Liver (tissue), 3 donors: ENCODE measurements around the gene FARSA.

Experiments used
- GABPA ChIP-seq, 2 donors: IDR thresholded peaks in 1 of 2; conservative IDR thresholded peaks in 1 of 2; 2 replicates each; pipeline ENCODE4 v1.6.1; 2016; ENCODE audit warnings: antibody characterized with exemption in 2 of 2, mild to moderate bottlenecking in 1 of 2, moderate library complexity in 1 of 2
- JUND ChIP-seq, 2 donors: IDR thresholded peaks; 2 replicates each; pipeline ENCODE4 v1.6.1; 2016; ENCODE audit warnings: antibody characterized with exemption in 2 of 2
- MAX ChIP-seq: IDR thresholded peaks from 2 replicates; pipeline ENCODE4 v1.6.1; 2016; ENCODE audit warnings: antibody characterized with exemption
- REST ChIP-seq: IDR thresholded peaks from 2 replicates; pipeline ENCODE4 v1.6.1; 2016; ENCODE audit warnings: antibody characterized with exemption, mild to moderate bottlenecking
- TF ChIP-seq, protein P1 (sequence below): fragments of 150-350 bp; IDR thresholded peaks from 2 replicates; pipeline ENCODE4 v1.5.1; 2017; ENCODE audit warnings: improper control_type of control experiment, low read depth, low read length; ENCODE audit not compliant: missing input control
- donor health status: healthy.
- donor health status: healthy.

- TF ChIP-seq, protein P1, sequence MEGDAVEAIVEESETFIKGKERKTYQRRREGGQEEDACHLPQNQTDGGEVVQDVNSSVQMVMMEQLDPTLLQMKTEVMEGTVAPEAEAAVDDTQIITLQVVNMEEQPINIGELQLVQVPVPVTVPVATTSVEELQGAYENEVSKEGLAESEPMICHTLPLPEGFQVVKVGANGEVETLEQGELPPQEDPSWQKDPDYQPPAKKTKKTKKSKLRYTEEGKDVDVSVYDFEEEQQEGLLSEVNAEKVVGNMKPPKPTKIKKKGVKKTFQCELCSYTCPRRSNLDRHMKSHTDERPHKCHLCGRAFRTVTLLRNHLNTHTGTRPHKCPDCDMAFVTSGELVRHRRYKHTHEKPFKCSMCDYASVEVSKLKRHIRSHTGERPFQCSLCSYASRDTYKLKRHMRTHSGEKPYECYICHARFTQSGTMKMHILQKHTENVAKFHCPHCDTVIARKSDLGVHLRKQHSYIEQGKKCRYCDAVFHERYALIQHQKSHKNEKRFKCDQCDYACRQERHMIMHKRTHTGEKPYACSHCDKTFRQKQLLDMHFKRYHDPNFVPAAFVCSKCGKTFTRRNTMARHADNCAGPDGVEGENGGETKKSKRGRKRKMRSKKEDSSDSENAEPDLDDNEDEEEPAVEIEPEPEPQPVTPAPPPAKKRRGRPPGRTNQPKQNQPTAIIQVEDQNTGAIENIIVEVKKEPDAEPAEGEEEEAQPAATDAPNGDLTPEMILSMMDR, result no peak
- no peak for TF ChIP-seq JUND (IDR thresholded peaks at IDR 0.05)
- TF ChIP-seq GABPA (IDR thresholded peaks at IDR 0.05 in 1 of 2, conservative IDR thresholded peaks at IDR 0.05 in 1 of 2), result no peak
- TF ChIP-seq MAX, result no peak
- TF ChIP-seq REST, result no peak
Observed at GRCh38 chr19:12983091-12983490, 49.6 kb upstream of the FARSA start.
